HG02623 (cell line): Measurements from ENCODE around the gene CTBP2.
A peak's percentile ranks its signal among the peaks of the same experiment; 100 is the strongest.

Source experiments
- ATAC-seq: cut with Tn5 transposase; IDR thresholded peaks from one replicate; pipeline ENCODE4 v1.9.1; 2021; ENCODE audit warnings: moderate library complexity; ENCODE audit not compliant: unreplicated experiment

Gene CTBP2

GRCh38 chr10:125159932-125160855 is at the start of gene CTBP2:
Gene CTBP2, minus strand, starts transcription at chr10:125160563.
- no peak for ATAC-seq

GRCh38 chr10:125209591-125210355 is 49.4 kb upstream of the CTBP2 start:
- no peak for ATAC-seq

GRCh38 chr10:125208854-125209565 is 48.6 kb upstream of the CTBP2 start:
- no peak for ATAC-seq

GRCh38 chr10:125206623-125207022 is 46.3 kb upstream of the CTBP2 start:
- no peak for ATAC-seq

- ATAC-seq: no peak
Observed at GRCh38 chr10:125205431-125205830, 45.1 kb upstream of the CTBP2 start.

GRCh38 chr10:125204400-125204799 is 44.0 kb upstream of the CTBP2 start:
- no peak for ATAC-seq

- ATAC-seq: no peak
Observed at GRCh38 chr10:125203186-125203800, 42.9 kb upstream of the CTBP2 start.

GRCh38 chr10:125201791-125202622 is 41.6 kb upstream of the CTBP2 start:
- ATAC-seq: no peak

- ATAC-seq: peak; percentile 83
Observed at GRCh38 chr10:125201108-125201524, 40.8 kb upstream of the CTBP2 start.

- ATAC-seq: no peak
Observed at GRCh38 chr10:125200396-125200795, 40.0 kb upstream of the CTBP2 start.

GRCh38 chr10:125199270-125199669 is 38.9 kb upstream of the CTBP2 start:
- no peak for ATAC-seq

GRCh38 chr10:125194814-125195213 is 34.5 kb upstream of the CTBP2 start:
- no peak for ATAC-seq

- no peak for ATAC-seq
Observed at GRCh38 chr10:125193306-125193877, 33.0 kb upstream of the CTBP2 start.

GRCh38 chr10:125192620-125193019 is 32.3 kb upstream of the CTBP2 start:
- ATAC-seq: no peak

- no peak for ATAC-seq
Observed at GRCh38 chr10:125192005-125192404, 31.6 kb upstream of the CTBP2 start.

- no peak for ATAC-seq
Observed at GRCh38 chr10:125190946-125191345, 30.6 kb upstream of the CTBP2 start.

GRCh38 chr10:125190414-125190813 is 30.1 kb upstream of the CTBP2 start:
- ATAC-seq: no peak

- ATAC-seq: no peak
Observed at GRCh38 chr10:125189162-125189561, 28.8 kb upstream of the CTBP2 start.
